ENCODE results near the gene CBARP.
"Not testable (repeated sequence)": the region's sequence is repeated elsewhere in the genome, so short reads cannot be mapped to it uniquely, and the experiment has no call there.

CBARP gene

GRCh38 chr19:1206864-1207450, 30.8 kb downstream of the CBARP start:
- peaks cover 4% of the 10 kb centered on the region; the same call in 1 of the 2 replicates for H3K36me3 ChIP-seq (ENCODE audit: insufficient read depth, low read length)
- H3K27ac ChIP-seq (ENCODE audit: low read depth, low read length) = no peak overlapping the region
- WGBS = 9% methylated on average over 38 of the region's 38 CpGs
- 0 out of 2 replicates have a peak, but pooled peaks cover 6% of the 10 kb centered on the region for H3K4me1 ChIP-seq (ENCODE audit: insufficient read depth, low read length)
- no peaks in the 10 kb centered on the region for H3K27me3 ChIP-seq (ENCODE audit: insufficient read depth, low read length)
- H3K9ac ChIP-seq (ENCODE audit: low read depth, low read length) = peak overlapping the region; percentile 84
- H3K9me3 ChIP-seq (ENCODE audit: insufficient read depth, low read depth, low read length) = no peaks in the 10 kb centered on the region
- H3K4me3 ChIP-seq (ENCODE audit: low read length) = peak overlapping the region; percentile 75

GRCh38 chr19:1206150-1206863, 31.5 kb downstream of the CBARP start:
- no peaks in the 10 kb centered on the region for H3K27me3 ChIP-seq (ENCODE audit: insufficient read depth, low read length)
- 0 out of 2 replicates have a peak, but pooled peaks cover 6% of the 10 kb centered on the region for H3K4me1 ChIP-seq (ENCODE audit: insufficient read depth, low read length)
- H3K9me3 ChIP-seq (ENCODE audit: insufficient read depth, low read depth, low read length) = no peaks in the 10 kb centered on the region

GRCh38 chr19:1205114-1206099, 32.4 kb downstream of the CBARP start, which contains the start of gene STK11:
STK11 (plus strand) TSS chr19:1205778; CDS start chr19:1206914, 1,136 bp downstream.
- H3K4me3 ChIP-seq (ENCODE audit: low read length) = peak within 1 kb of the TSS; percentile 75
- H3K36me3 ChIP-seq (ENCODE audit: insufficient read depth, low read length) = peaks cover 4% of the 10 kb centered on the region; the same call in 1 of the 2 replicates
- H3K4me1 ChIP-seq (ENCODE audit: insufficient read depth, low read length) = 0 out of 2 replicates have a peak, but pooled peaks cover 6% of the 10 kb centered on the region
- no peaks in the 10 kb centered on the region for H3K9me3 ChIP-seq (ENCODE audit: insufficient read depth, low read depth, low read length)
- H3K9ac ChIP-seq (ENCODE audit: low read depth, low read length) = peak within 1 kb of the TSS; percentile 84
- WGBS = 4% methylated on average over 113 of the region's 114 CpGs
- H3K27me3 ChIP-seq (ENCODE audit: insufficient read depth, low read length) = no peaks in the 10 kb centered on the region
- H3K27ac ChIP-seq (ENCODE audit: low read depth, low read length) = peak within 1 kb of the TSS; percentile 74

More at GRCh38 chr19:1206150-1206863, 31.5 kb downstream of the CBARP start:
- peaks cover 4% of the 10 kb centered on the region; the same call in 1 of the 2 replicates for H3K36me3 ChIP-seq (ENCODE audit: insufficient read depth, low read length)
- H3K9ac ChIP-seq (ENCODE audit: low read depth, low read length) = peak overlapping the region; percentile 84
- no peak overlapping the region for H3K27ac ChIP-seq (ENCODE audit: low read depth, low read length)
- H3K4me3 ChIP-seq (ENCODE audit: low read length) = peak overlapping the region; percentile 75
- WGBS = under 1% methylated on average over 78 of the region's 78 CpGs

GRCh38 chr19:1200614-1201013, 37.2 kb downstream of the CBARP start:
- H3K4me3 ChIP-seq (ENCODE audit: low read length); H3K36me3 ChIP-seq (ENCODE audit: insufficient read depth, low read length); H3K27me3 ChIP-seq (ENCODE audit: insufficient read depth, low read length); H3K9ac ChIP-seq (ENCODE audit: low read depth, low read length); H3K9me3 ChIP-seq (ENCODE audit: insufficient read depth, low read depth, low read length); H3K27ac ChIP-seq (ENCODE audit: low read depth, low read length); H3K4me1 ChIP-seq (ENCODE audit: insufficient read depth, low read length): not testable (repeated sequence)
- 91% methylated on average over 4 of the region's 4 CpGs for WGBS

GRCh38 chr19:1199531-1199930, 38.3 kb downstream of the CBARP start:
- H3K27me3 ChIP-seq (ENCODE audit: insufficient read depth, low read length) = no peaks in the 10 kb centered on the region
- H3K4me1 ChIP-seq (ENCODE audit: insufficient read depth, low read length) = no peaks in the 10 kb centered on the region
- no peak overlapping the region for H3K27ac ChIP-seq (ENCODE audit: low read depth, low read length)
- H3K36me3 ChIP-seq (ENCODE audit: insufficient read depth, low read length) = no peaks in the 10 kb centered on the region
- no peak overlapping the region for H3K9ac ChIP-seq (ENCODE audit: low read depth, low read length)
- H3K4me3 ChIP-seq (ENCODE audit: low read length) = no peak overlapping the region
- no peaks in the 10 kb centered on the region for H3K9me3 ChIP-seq (ENCODE audit: insufficient read depth, low read depth, low read length)
- WGBS = 89% methylated on average over 10 of the region's 10 CpGs

- 75% methylated on average over 9 of the region's 9 CpGs for WGBS
- Histone ChIP-seq H3K4me3 (ENCODE audit: low read length) (no peak overlapping the region), H3K9me3 (ENCODE audit: insufficient read depth, low read depth, low read length) (no peaks in the 10 kb centered on the region), H3K36me3 (ENCODE audit: insufficient read depth, low read length) (no peaks in the 10 kb centered on the region), H3K27ac (ENCODE audit: low read depth, low read length) (no peak overlapping the region), H3K27me3 (ENCODE audit: insufficient read depth, low read length) (no peaks in the 10 kb centered on the region), H3K9ac (ENCODE audit: low read depth, low read length) (no peak overlapping the region), H3K4me1 (ENCODE audit: insufficient read depth, low read length) (no peaks in the 10 kb centered on the region)
These were observed 48.4 kb downstream of the CBARP start for GRCh38 chr19:1189419-1189818.

- 74% methylated on average over 19 of the region's 19 CpGs for WGBS
These were observed 54.1 kb downstream of the CBARP start for GRCh38 chr19:1183543-1184172.

GRCh38 chr19:1182727-1183126, 55.1 kb downstream of the CBARP start:
- no peak overlapping the region for H3K4me3 ChIP-seq (ENCODE audit: low read length)
- no peaks in the 10 kb centered on the region for H3K9me3 ChIP-seq (ENCODE audit: insufficient read depth, low read depth, low read length)
- H3K36me3 ChIP-seq (ENCODE audit: insufficient read depth, low read length) = no peaks in the 10 kb centered on the region
- H3K27ac ChIP-seq (ENCODE audit: low read depth, low read length) = no peak overlapping the region
- no peaks in the 10 kb centered on the region for H3K27me3 ChIP-seq (ENCODE audit: insufficient read depth, low read length)
- H3K9ac ChIP-seq (ENCODE audit: low read depth, low read length) = no peak overlapping the region
- H3K4me1 ChIP-seq (ENCODE audit: insufficient read depth, low read length) = peaks cover 7% of the 10 kb centered on the region; the same call in 1 of the 2 replicates
- 85% methylated on average over 11 of the region's 11 CpGs for WGBS

More at GRCh38 chr19:1183543-1184172, 54.1 kb downstream of the CBARP start:
- H3K9me3 ChIP-seq (ENCODE audit: insufficient read depth, low read depth, low read length) = no peaks in the 10 kb centered on the region
- H3K4me3 ChIP-seq (ENCODE audit: low read length) = no peak overlapping the region
- peaks cover 7% of the 10 kb centered on the region; the same call in 1 of the 2 replicates for H3K4me1 ChIP-seq (ENCODE audit: insufficient read depth, low read length)
- no peak overlapping the region for H3K27ac ChIP-seq (ENCODE audit: low read depth, low read length)
- H3K36me3 ChIP-seq (ENCODE audit: insufficient read depth, low read length) = no peaks in the 10 kb centered on the region
- H3K27me3 ChIP-seq (ENCODE audit: insufficient read depth, low read length) = no peaks in the 10 kb centered on the region
- H3K9ac ChIP-seq (ENCODE audit: low read depth, low read length) = no peak overlapping the region

GRCh38 chr19:1182068-1182467, 55.7 kb downstream of the CBARP start:
- Histone ChIP-seq H3K9me3 (ENCODE audit: insufficient read depth, low read depth, low read length) (no peaks in the 10 kb centered on the region), H3K36me3 (ENCODE audit: insufficient read depth, low read length) (no peaks in the 10 kb centered on the region), H3K4me1 (ENCODE audit: insufficient read depth, low read length) (peaks cover 7% of the 10 kb centered on the region; the same call in 1 of the 2 replicates), H3K4me3 (ENCODE audit: low read length) (no peak overlapping the region), H3K9ac (ENCODE audit: low read depth, low read length) (no peak overlapping the region), H3K27me3 (ENCODE audit: insufficient read depth, low read length) (no peaks in the 10 kb centered on the region), H3K27ac (ENCODE audit: low read depth, low read length) (no peak overlapping the region)
- 91% methylated on average over 10 of the region's 10 CpGs for WGBS

- Histone ChIP-seq H3K9ac (ENCODE audit: low read depth, low read length) (no peak overlapping the region), H3K27ac (ENCODE audit: low read depth, low read length) (no peak overlapping the region)
- WGBS = 95% methylated on average over 11 of the region's 11 CpGs
These were observed 56.2 kb downstream of the CBARP start for GRCh38 chr19:1181606-1182005.

More at GRCh38 chr19:1181606-1182005, 56.2 kb downstream of the CBARP start:
- no peaks in the 10 kb centered on the region for H3K36me3 ChIP-seq (ENCODE audit: insufficient read depth, low read length)
- H3K27me3 ChIP-seq (ENCODE audit: insufficient read depth, low read length) = no peaks in the 10 kb centered on the region
- H3K9me3 ChIP-seq (ENCODE audit: insufficient read depth, low read depth, low read length) = no peaks in the 10 kb centered on the region
- H3K4me1 ChIP-seq (ENCODE audit: insufficient read depth, low read length) = peaks cover 7% of the 10 kb centered on the region; the same call in 1 of the 2 replicates
- no peak overlapping the region for H3K4me3 ChIP-seq (ENCODE audit: low read length)

All from HUES64 (cell line).